ENCODE data around the gene PCDH18.

DNA sequence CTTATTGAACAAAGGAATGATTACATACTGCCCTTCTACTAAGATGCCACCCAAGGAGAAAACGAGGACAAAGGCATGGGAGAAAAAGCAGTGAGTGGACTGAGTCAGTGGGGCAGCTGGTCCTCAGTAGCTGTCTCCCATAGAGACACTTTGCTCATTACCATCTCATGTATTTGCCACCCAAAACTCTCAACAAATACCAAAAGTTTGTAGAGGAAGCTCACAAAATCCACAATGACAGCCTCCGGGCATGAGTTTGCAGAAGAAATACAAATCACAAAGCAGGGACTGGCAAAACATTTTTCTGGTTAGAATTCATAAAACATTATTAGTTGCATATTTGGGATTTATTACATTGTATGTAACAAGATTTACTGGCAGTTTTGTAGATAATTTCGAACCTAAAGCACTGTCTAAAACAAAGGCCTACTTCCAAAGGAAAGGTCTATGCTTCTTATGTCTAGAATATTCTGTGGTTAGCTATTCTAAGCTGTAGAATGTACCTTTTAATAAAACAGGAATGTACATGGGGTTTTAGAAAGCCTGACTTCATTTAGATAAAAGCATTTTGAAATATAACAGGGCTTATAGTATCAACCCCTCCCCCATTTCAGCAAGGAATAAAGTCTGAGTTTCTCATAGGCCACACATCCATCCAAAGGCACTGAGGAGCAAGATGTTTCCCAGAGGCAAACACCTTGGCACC, 17.7 kb downstream of the PCDH18 start:
- no peak for TF ChIP-seq CTCF (IDR thresholded peaks at IDR 0.05; ENCODE audit: insufficient read depth, low read depth, low read length)
- TF ChIP-seq EZH2 (IDR thresholded peaks at IDR 0.05; ENCODE audit: insufficient read depth, low read length): no peak

Measured in astrocyte (in vitro differentiated cells and primary cell).